ENCODE data around the gene PSTK.

DNA sequence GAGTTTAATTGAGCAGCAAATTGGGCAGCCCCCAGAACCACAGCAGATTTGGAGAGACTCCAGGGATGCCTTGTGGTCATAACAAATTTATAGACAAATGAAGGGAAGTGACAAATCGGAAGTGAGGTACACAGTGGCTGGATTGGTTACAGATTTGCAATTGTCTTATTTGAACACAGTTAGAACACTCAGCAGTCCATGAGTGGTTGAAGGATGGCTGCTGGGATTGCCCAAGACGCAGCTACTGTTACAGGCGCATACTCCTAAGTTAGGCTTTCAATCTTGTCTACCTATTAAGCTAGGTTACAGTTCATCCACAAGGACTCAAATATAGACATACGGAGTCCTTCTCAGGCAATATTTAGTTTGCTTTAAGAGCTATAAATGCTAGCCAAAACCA lies 36.0 kb downstream of the PSTK start:
- TF ChIP-seq, protein P1, sequence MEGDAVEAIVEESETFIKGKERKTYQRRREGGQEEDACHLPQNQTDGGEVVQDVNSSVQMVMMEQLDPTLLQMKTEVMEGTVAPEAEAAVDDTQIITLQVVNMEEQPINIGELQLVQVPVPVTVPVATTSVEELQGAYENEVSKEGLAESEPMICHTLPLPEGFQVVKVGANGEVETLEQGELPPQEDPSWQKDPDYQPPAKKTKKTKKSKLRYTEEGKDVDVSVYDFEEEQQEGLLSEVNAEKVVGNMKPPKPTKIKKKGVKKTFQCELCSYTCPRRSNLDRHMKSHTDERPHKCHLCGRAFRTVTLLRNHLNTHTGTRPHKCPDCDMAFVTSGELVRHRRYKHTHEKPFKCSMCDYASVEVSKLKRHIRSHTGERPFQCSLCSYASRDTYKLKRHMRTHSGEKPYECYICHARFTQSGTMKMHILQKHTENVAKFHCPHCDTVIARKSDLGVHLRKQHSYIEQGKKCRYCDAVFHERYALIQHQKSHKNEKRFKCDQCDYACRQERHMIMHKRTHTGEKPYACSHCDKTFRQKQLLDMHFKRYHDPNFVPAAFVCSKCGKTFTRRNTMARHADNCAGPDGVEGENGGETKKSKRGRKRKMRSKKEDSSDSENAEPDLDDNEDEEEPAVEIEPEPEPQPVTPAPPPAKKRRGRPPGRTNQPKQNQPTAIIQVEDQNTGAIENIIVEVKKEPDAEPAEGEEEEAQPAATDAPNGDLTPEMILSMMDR (IDR thresholded peaks at IDR 0.05; ENCODE audit: insufficient read depth, low read length, poor library complexity, severe bottlenecking), result no peak
- no peak for TF ChIP-seq EZH2phosphoT487 (conservative IDR thresholded peaks at IDR 0.05; ENCODE audit: low read length)
